ENCODE results near the gene LDLRAD4. TPM values are rescaled to one million over a fixed set of nuclear protein-coding genes. Genes with fewer than 3 reads are reported as not detected.

LDLRAD4 gene
- total RNA-seq, 4 donors from 2014 or later, result 14.0 to 36.9 (median 29.3) TPM

DNA sequence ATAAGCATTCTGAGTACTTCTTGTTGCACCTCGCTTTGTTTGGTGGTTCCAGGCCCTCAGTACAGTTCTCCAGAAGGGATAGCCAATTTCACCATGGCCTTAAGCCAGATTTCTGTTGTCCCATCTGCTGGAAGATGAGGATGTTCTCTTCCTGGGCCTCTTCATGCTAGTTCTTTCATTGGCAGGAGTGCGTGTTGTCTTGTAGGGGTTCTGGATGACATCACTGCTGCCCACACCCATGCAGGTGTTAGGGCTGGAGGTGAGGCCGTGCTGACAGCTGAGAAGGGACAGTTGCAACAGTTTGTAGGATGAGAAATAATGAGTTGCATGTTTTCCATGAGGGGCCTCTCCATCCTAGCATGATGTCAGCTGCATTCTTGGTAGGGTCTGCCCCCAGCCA lies 142.9 kb downstream of the LDLRAD4 start:
- Histone ChIP-seq H3K27ac (no peak overlapping the region), H3K36me3 (no peaks in the 10 kb centered on the region), H3K27me3 (no peaks in the 10 kb centered on the region), H3K4me3 (no peak overlapping the region), H3K9me3 (no peaks in the 10 kb centered on the region), H3K4me1 (peaks cover 0 to 9% (median 0%) of the 10 kb centered on the region in 4 donors)
- 89 to 97% methylated on average over 3 of the region's 3 CpGs for WGBS, 2 donors
- TF ChIP-seq POLR2A (IDR thresholded peaks at IDR 0.05) (no peak), EP300 (IDR thresholded peaks at IDR 0.05) (no peak)
- TF ChIP-seq, protein P1, sequence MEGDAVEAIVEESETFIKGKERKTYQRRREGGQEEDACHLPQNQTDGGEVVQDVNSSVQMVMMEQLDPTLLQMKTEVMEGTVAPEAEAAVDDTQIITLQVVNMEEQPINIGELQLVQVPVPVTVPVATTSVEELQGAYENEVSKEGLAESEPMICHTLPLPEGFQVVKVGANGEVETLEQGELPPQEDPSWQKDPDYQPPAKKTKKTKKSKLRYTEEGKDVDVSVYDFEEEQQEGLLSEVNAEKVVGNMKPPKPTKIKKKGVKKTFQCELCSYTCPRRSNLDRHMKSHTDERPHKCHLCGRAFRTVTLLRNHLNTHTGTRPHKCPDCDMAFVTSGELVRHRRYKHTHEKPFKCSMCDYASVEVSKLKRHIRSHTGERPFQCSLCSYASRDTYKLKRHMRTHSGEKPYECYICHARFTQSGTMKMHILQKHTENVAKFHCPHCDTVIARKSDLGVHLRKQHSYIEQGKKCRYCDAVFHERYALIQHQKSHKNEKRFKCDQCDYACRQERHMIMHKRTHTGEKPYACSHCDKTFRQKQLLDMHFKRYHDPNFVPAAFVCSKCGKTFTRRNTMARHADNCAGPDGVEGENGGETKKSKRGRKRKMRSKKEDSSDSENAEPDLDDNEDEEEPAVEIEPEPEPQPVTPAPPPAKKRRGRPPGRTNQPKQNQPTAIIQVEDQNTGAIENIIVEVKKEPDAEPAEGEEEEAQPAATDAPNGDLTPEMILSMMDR (IDR thresholded peaks at IDR 0.05), result no peak
- DNase-seq (ENCODE audit: low spot score in 2 of 2), result no peak

DNA sequence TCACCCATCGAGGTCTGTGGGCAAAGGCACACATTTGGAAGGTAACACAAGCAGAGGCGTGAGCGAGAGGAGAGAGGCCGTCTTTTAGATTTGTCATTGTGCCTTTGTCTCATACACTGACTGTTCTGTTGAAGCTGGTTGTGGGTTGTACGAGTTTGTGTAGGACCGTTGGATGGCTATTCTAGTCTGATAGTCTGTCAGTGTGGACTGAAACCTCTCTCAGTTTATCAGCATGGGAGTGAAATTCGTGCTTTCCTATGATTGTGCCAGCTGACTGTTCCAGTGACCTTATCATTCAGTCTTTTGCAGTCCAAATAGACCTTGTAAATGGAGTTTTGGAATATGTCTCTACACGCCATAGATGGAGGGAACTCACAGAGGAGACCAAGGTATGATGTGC lies 143.5 kb downstream of the LDLRAD4 start:
- no peaks in the 10 kb centered on the region for H3K9me3 ChIP-seq
- no peak for TF ChIP-seq EP300 (IDR thresholded peaks at IDR 0.05)
- TF ChIP-seq, protein P1 (IDR thresholded peaks at IDR 0.05), result no peak
- no peak for TF ChIP-seq POLR2A (IDR thresholded peaks at IDR 0.05)
- peaks cover 0 to 9% (median 0%) of the 10 kb centered on the region in 4 donors for H3K4me1 ChIP-seq
- H3K27me3 ChIP-seq, result no peaks in the 10 kb centered on the region
- WGBS, 2 donors, result 86 to 90% methylated on average over 8 of the region's 8 CpGs
- H3K36me3 ChIP-seq, result no peaks in the 10 kb centered on the region
- no peak overlapping the region for H3K4me3 ChIP-seq
- no peak for DNase-seq (ENCODE audit: low spot score in 2 of 2)
- no peak overlapping the region for H3K27ac ChIP-seq

- no peaks in the 10 kb centered on the region for H3K27me3 ChIP-seq
- no peak overlapping the region for H3K27ac ChIP-seq
- H3K36me3 ChIP-seq, result no peaks in the 10 kb centered on the region
- WGBS, 2 donors, result 69 to 81% methylated on average over 2 of the region's 2 CpGs
- no peaks in the 10 kb centered on the region for H3K9me3 ChIP-seq
- DNase-seq (ENCODE audit: low spot score in 2 of 2), result no peak
- no peak overlapping the region for H3K4me3 ChIP-seq
- peaks cover 0 to 9% (median 0%) of the 10 kb centered on the region in 4 donors for H3K4me1 ChIP-seq
- TF ChIP-seq, protein P1 (IDR thresholded peaks at IDR 0.05), result no peak
- TF ChIP-seq POLR2A (IDR thresholded peaks at IDR 0.05) (no peak), EP300 (IDR thresholded peaks at IDR 0.05) (no peak)
These were observed 144.0 kb downstream of the LDLRAD4 start for GRCh38 chr18:13362607-13363006.

DNA sequence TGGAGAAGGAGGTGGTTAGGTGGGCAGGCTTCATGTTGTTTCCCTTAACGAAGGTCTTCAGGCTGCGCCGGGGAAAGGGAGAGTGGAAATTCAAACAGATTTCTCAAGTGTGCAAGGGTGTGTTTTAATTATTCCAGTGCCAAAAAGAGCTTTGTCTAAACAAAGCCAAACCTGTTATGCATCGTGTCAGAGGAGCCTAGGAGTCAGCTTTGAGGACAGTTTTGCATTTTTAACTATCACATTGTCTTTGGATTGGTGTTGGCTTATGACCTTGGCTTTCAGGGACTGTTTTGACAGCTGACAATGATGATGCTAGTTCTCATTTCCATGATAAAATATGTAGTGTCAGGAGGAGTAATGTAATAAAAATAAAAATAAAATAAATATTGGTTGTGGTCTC lies 144.8 kb downstream of the LDLRAD4 start:
- no peaks in the 10 kb centered on the region for H3K9me3 ChIP-seq
- no peak overlapping the region for H3K27ac ChIP-seq
- H3K36me3 ChIP-seq, result no peaks in the 10 kb centered on the region
- no peak overlapping the region for H3K4me3 ChIP-seq
- WGBS, 2 donors, result 39 to 49% methylated on average over 4 of the region's 4 CpGs
- H3K27me3 ChIP-seq, result no peaks in the 10 kb centered on the region
- no peak for DNase-seq (ENCODE audit: low spot score in 2 of 2)
- peaks cover 0 to 9% (median 0%) of the 10 kb centered on the region in 4 donors for H3K4me1 ChIP-seq
- TF ChIP-seq, protein P1 (IDR thresholded peaks at IDR 0.05), result no peak
- TF ChIP-seq POLR2A (IDR thresholded peaks at IDR 0.05) (no peak), EP300 (IDR thresholded peaks at IDR 0.05) (no peak)

GRCh38 chr18:13364721-13365205 lies 146.2 kb downstream of the LDLRAD4 start:
- no peak overlapping the region for H3K27ac ChIP-seq
- TF ChIP-seq, protein P1 (IDR thresholded peaks at IDR 0.05), result no peak
- TF ChIP-seq EP300 (IDR thresholded peaks at IDR 0.05), result no peak
- no peak for TF ChIP-seq POLR2A (IDR thresholded peaks at IDR 0.05)
- DNase-seq (ENCODE audit: low spot score in 2 of 2), result no peak
- H3K4me1 ChIP-seq, result peaks cover 0 to 15% (median 0%) of the 10 kb centered on the region in 4 donors
- H3K36me3 ChIP-seq, result no peaks in the 10 kb centered on the region
- no peaks in the 10 kb centered on the region for H3K27me3 ChIP-seq
- WGBS, 2 donors, result 75 to 78% methylated on average over 7 of the region's 7 CpGs
- no peaks in the 10 kb centered on the region for H3K9me3 ChIP-seq
- H3K4me3 ChIP-seq, result no peak overlapping the region

All from tibial nerve (tissue), 4 donors.